ENCODE data around the gene UBAP1L. TPM values are rescaled to one million over a fixed set of nuclear protein-coding genes. Genes with fewer than 3 reads are reported as not detected.
"Not testable (repeated sequence)": the region's sequence is repeated elsewhere in the genome, so short reads cannot be mapped to it uniquely, and the experiment has no call there.

UBAP1L gene
- total and polyA plus RNA-seq, 2 donors (not counting 3 experiments of a cell fraction or from before 2014, with no cell fraction given): 1.9 to 5.0 TPM

DNA sequence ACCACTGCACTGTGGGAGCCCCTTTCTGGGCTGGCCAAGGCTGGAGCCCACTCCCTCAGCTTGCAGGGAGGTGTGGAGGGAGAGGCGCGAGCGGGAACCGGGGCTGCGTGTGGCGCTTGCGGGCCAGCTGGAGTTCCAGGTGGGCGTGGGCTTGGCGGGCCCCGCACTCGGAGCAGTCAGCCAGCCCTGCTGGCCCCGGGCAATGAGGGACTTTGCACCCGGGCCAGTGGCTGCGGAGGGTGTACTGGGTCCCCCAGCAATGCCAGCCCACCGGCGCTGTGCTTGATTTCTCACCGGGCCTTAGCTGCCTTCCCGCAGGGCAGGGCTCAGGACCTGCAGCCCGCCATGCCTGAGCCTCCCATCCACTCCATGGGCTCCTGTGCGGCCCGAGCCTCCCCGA, 40.1 kb downstream of the UBAP1L start:
- H3K9me1 ChIP-seq (replicated peaks; ENCODE audit: control insufficient read depth, extremely low read depth, insufficient read depth, low read length); H3K4me1 ChIP-seq (ENCODE audit: control insufficient read depth, extremely low read depth, insufficient read depth, low read length); H3K79me2 ChIP-seq (ENCODE audit: control insufficient read depth, insufficient read depth, low read length); H3K9ac ChIP-seq (replicated peaks; ENCODE audit: extremely low read depth, insufficient read depth, low read length); POLR2A ChIA-PET; H2AFZ ChIP-seq (ENCODE audit: low read depth, low read length); FAIRE-seq; H3K9me3 ChIP-seq (replicated peaks; ENCODE audit: control insufficient read depth, insufficient read depth, low read length); H4K20me1 ChIP-seq (replicated peaks; ENCODE audit: control insufficient read depth, extremely low read depth, insufficient read depth, low read length); intact Hi-C loops (cut with micrococcal nuclease); H3K4me2 ChIP-seq (ENCODE audit: insufficient read depth, low read length); BruUV-seq (replicated peaks); H3K27ac ChIP-seq (ENCODE audit: insufficient read depth, low read depth, low read length); H3K36me3 ChIP-seq (ENCODE audit: control insufficient read depth in 2 of 2, extremely low read depth in 1 of 2, insufficient read depth in 2 of 2, low read length in 2 of 2); dilution Hi-C loops (cut with MboI; ENCODE audit: extremely low pct_ligation_motif_present, low sequenced_read_pairs); H3K4me3 ChIP-seq (replicated peaks in 1 of 3; ENCODE audit: insufficient read depth in 1 of 3, low read depth in 1 of 3, low read length in 3 of 3); DNase-seq (ENCODE audit: low read depth, low spot score): not testable (repeated sequence)
- CTCF ChIA-PET: interaction anchor here (1.2 to 6.0 kb wide), 3 partner anchors 13 to 265 kb away, joined by 3 to 29 read pairs (median 4); no protein-coding TSS in a partner anchor
- H3K27me3 ChIP-seq (ENCODE audit: control insufficient read depth in 2 of 2, insufficient read depth in 2 of 2, low read length in 2 of 2): peaks cover 17 to 20% of the 10 kb centered on the region in 2 experiments

DNA sequence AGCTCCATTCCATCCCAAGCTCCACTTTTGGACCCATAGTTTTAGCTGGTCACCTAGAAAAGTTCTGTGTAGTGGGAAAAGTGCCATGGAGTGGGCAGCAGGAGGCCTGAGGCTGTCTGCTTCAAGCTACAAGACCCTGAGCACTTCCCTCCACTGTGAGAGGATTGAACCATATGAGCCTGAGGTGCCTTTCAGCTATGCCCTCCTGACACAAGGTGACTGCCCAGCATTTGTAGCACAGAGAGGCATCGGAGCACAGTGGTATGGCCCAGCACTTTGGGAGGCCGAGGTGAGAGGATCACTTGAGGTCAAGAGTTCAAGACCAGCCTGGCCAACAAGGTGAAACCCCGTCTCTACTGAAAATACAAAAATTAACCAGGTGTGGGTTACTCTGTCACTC, 42.4 kb downstream of the UBAP1L start:
- intact Hi-C loops (cut with micrococcal nuclease): no loop called here
- Histone ChIP-seq H3K9me1 (replicated peaks; ENCODE audit: control insufficient read depth, extremely low read depth, insufficient read depth, low read length) (no peaks in the 10 kb centered on the region), H3K9me3 (replicated peaks; ENCODE audit: control insufficient read depth, insufficient read depth, low read length) (no peaks in the 10 kb centered on the region), H3K27me3 (ENCODE audit: control insufficient read depth in 2 of 2, insufficient read depth in 2 of 2, low read length in 2 of 2) (peaks cover 12 to 24% of the 10 kb centered on the region in 2 experiments), H2AFZ (ENCODE audit: low read depth, low read length) (no peak overlapping the region), H3K4me2 (ENCODE audit: insufficient read depth, low read length) (no peak overlapping the region), H3K27ac (ENCODE audit: insufficient read depth, low read depth, low read length) (no peak overlapping the region), H3K4me3 (replicated peaks in 1 of 3; ENCODE audit: insufficient read depth in 1 of 3, low read depth in 1 of 3, low read length in 3 of 3) (no peak overlapping the region), H3K4me1 (ENCODE audit: control insufficient read depth, extremely low read depth, insufficient read depth, low read length) (no peaks in the 10 kb centered on the region), H4K20me1 (replicated peaks; ENCODE audit: control insufficient read depth, extremely low read depth, insufficient read depth, low read length) (no peaks in the 10 kb centered on the region), H3K79me2 (ENCODE audit: control insufficient read depth, insufficient read depth, low read length) (no peaks in the 10 kb centered on the region), H3K36me3 (ENCODE audit: control insufficient read depth in 2 of 2, extremely low read depth in 1 of 2, insufficient read depth in 2 of 2, low read length in 2 of 2) (no peaks in the 10 kb centered on the region), H3K9ac (replicated peaks; ENCODE audit: extremely low read depth, insufficient read depth, low read length) (no peak overlapping the region)
- CTCF ChIA-PET: interaction anchor here (0.8 to 1.2 kb wide), 2 partner anchors 10 to 39 kb away, joined by 3 read pairs; no protein-coding TSS in a partner anchor
- POLR2A ChIA-PET: no interaction called here
- dilution Hi-C loops (cut with MboI; ENCODE audit: extremely low pct_ligation_motif_present, low sequenced_read_pairs): no loop called here
- FAIRE-seq (no peak), DNase-seq (ENCODE audit: low read depth, low spot score) (no peak)
- TF ChIP-seq, protein P1, sequence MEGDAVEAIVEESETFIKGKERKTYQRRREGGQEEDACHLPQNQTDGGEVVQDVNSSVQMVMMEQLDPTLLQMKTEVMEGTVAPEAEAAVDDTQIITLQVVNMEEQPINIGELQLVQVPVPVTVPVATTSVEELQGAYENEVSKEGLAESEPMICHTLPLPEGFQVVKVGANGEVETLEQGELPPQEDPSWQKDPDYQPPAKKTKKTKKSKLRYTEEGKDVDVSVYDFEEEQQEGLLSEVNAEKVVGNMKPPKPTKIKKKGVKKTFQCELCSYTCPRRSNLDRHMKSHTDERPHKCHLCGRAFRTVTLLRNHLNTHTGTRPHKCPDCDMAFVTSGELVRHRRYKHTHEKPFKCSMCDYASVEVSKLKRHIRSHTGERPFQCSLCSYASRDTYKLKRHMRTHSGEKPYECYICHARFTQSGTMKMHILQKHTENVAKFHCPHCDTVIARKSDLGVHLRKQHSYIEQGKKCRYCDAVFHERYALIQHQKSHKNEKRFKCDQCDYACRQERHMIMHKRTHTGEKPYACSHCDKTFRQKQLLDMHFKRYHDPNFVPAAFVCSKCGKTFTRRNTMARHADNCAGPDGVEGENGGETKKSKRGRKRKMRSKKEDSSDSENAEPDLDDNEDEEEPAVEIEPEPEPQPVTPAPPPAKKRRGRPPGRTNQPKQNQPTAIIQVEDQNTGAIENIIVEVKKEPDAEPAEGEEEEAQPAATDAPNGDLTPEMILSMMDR (IDR thresholded peaks at IDR 0.05; ENCODE audit: extremely low read depth in 1 of 2, insufficient read depth in 1 of 2, low read depth in 1 of 2, low read length in 2 of 2): no peak
- TF ChIP-seq POLR2AphosphoS5 (IDR thresholded peaks at IDR 0.05; ENCODE audit: insufficient read depth, low read depth, low read length) (no peak), EZH2 (IDR thresholded peaks at IDR 0.05; ENCODE audit: borderline replicate concordance, low read depth, low read length, severe bottlenecking) (no peak), FOS (IDR thresholded peaks at IDR 0.05; ENCODE audit: borderline replicate concordance, insufficient read depth, low read length) (no peak), MYC (IDR thresholded peaks at IDR 0.05; ENCODE audit: low read depth, low read length) (no peak), JUN (IDR thresholded peaks at IDR 0.05; ENCODE audit: borderline replicate concordance, insufficient read depth, insufficient read length, low read depth) (no peak), GATA2 (IDR thresholded peaks at IDR 0.05; ENCODE audit: insufficient read depth, insufficient read length, low read depth, low read length) (no peak), POLR2A (IDR thresholded peaks at IDR 0.05; ENCODE audit: low read depth, low read length) (no peak)
- TF ChIP-seq, protein P2, sequence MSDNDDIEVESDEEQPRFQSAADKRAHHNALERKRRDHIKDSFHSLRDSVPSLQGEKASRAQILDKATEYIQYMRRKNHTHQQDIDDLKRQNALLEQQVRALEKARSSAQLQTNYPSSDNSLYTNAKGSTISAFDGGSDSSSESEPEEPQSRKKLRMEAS (IDR thresholded peaks at IDR 0.05; ENCODE audit: insufficient read depth, insufficient read length): no peak
- no TSS peak for BruUV-seq (replicated peaks)
